K562 treated with DMSO at 1 percent for 12 hours (cell line): Measurements from ENCODE around the gene SPATA19. TPM values are rescaled to one million over a fixed set of nuclear protein-coding genes. Genes with fewer than 3 reads are reported as not detected.

ENCODE experiments used
- total RNA-seq: library from RNA; unstranded; fragments of 300-600 nt; gene quantifications from 2 replicates; pipeline ENCODE4 v1.2.3, GENCODE V29; 2022; ENCODE audit not compliant: insufficient read depth

Gene SPATA19
- total RNA-seq = not detected in 2 replicates

GRCh38 chr11:133845413-133845812 is at the start of gene SPATA19:
Gene SPATA19, minus strand, starts transcription at chr11:133845513. Its CDS starts 67 bp downstream, at chr11:133845446.

Other genes starting within 250 kb of the SPATA19 start
- not detected in 2 replicates for gene IGSF9B, start 111.5 kb upstream of the SPATA19 start, total RNA-seq
- gene JAM3, start 223.6 kb upstream of the SPATA19 start, total RNA-seq = 0.99 TPM in 1 of 2 replicates, not detected in the other